ENCODE measurements around the gene PRKN.
"Not testable (repeated sequence)": the region's sequence is repeated elsewhere in the genome, so short reads cannot be mapped to it uniquely, and the experiment has no call there.

PRKN gene

GRCh38 chr6:161830866-161831616 lies 896.5 kb downstream of the PRKN start:
- DNase-seq = no peak

- no peak for DNase-seq
These were observed 898.3 kb downstream of the PRKN start for GRCh38 chr6:161829291-161829729.

- DNase-seq = no peak
These were observed 899.2 kb downstream of the PRKN start for GRCh38 chr6:161828355-161828754.

GRCh38 chr6:161826512-161826911 lies 901.1 kb downstream of the PRKN start:
- no peak for DNase-seq

GRCh38 chr6:161822204-161822603 lies 905.4 kb downstream of the PRKN start:
- DNase-seq = not testable (repeated sequence)

- DNase-seq = no peak
These were observed 909.7 kb downstream of the PRKN start for GRCh38 chr6:161817881-161818280.

- no peak for DNase-seq
These were observed 911.6 kb downstream of the PRKN start for GRCh38 chr6:161815965-161816364.

- no peak for DNase-seq
These were observed 914.4 kb downstream of the PRKN start for GRCh38 chr6:161813156-161813555.

- no peak for DNase-seq
These were observed 917.6 kb downstream of the PRKN start for GRCh38 chr6:161809971-161810370.

GRCh38 chr6:161804838-161805237 lies 922.7 kb downstream of the PRKN start:
- no peak for DNase-seq

GRCh38 chr6:161803131-161803530 lies 924.4 kb downstream of the PRKN start:
- DNase-seq = no peak

GRCh38 chr6:161802231-161802630 lies 925.3 kb downstream of the PRKN start:
- no peak for DNase-seq

- no peak for DNase-seq
These were observed 928.6 kb downstream of the PRKN start for GRCh38 chr6:161798844-161799394.

GRCh38 chr6:161796681-161797080 lies 930.9 kb downstream of the PRKN start:
- no peak for DNase-seq

GRCh38 chr6:161792851-161793493 lies 934.6 kb downstream of the PRKN start:
- no peak for DNase-seq

GRCh38 chr6:161788531-161788930 lies 939.0 kb downstream of the PRKN start:
- no peak for DNase-seq

- no peak for DNase-seq
These were observed 955.4 kb downstream of the PRKN start for GRCh38 chr6:161772176-161772575.

- no peak for DNase-seq
These were observed 965.6 kb downstream of the PRKN start for GRCh38 chr6:161761966-161762365.

- no peak for DNase-seq
These were observed 972.5 kb downstream of the PRKN start for GRCh38 chr6:161755080-161755479.

- DNase-seq = no peak
These were observed 976.9 kb downstream of the PRKN start for GRCh38 chr6:161750686-161751085.

GRCh38 chr6:161749576-161749975 lies 978.0 kb downstream of the PRKN start:
- no peak for DNase-seq

- no peak for DNase-seq
These were observed 978.8 kb downstream of the PRKN start for GRCh38 chr6:161748535-161749416.

- no peak for DNase-seq
These were observed 980.1 kb downstream of the PRKN start for GRCh38 chr6:161747506-161747905.
